NCI-H128 (cell line): Measurements from ENCODE around the gene XRCC3.
"Not testable (repeated sequence)": the region's sequence is repeated elsewhere in the genome, so short reads cannot be mapped to it uniquely, and the experiment has no call there.

Source experiments
- DNase-seq: peaks from one replicate; lab custom pipeline; 2025; ENCODE audit not compliant: unreplicated experiment; lab: John Stamatoyannopoulos, UW

Gene XRCC3

GRCh38 chr14:103696070-103696402 lies 19.2 kb downstream of the XRCC3 start:
- no peak for DNase-seq

GRCh38 chr14:103695296-103696069 lies 19.8 kb downstream of the XRCC3 start:
- no peak for DNase-seq

- no peak for DNase-seq
Measured at GRCh38 chr14:103694572-103695026, 20.7 kb downstream of the XRCC3 start.

- DNase-seq: no peak
Measured at GRCh38 chr14:103693515-103693914, 21.7 kb downstream of the XRCC3 start.

GRCh38 chr14:103692871-103693270 lies 22.4 kb downstream of the XRCC3 start:
- DNase-seq: no peak

GRCh38 chr14:103692159-103692558 lies 23.1 kb downstream of the XRCC3 start:
- DNase-seq: no peak

- DNase-seq: not testable (repeated sequence)
Measured at GRCh38 chr14:103691655-103692054, 23.6 kb downstream of the XRCC3 start.

- no peak for DNase-seq
Measured at GRCh38 chr14:103690332-103690731, 24.9 kb downstream of the XRCC3 start.

GRCh38 chr14:103688906-103689902 lies 26.0 kb downstream of the XRCC3 start:
- DNase-seq: no peak

- DNase-seq: no peak
Measured at GRCh38 chr14:103688441-103688840, 26.8 kb downstream of the XRCC3 start.

GRCh38 chr14:103687712-103688111 lies 27.5 kb downstream of the XRCC3 start:
- no peak for DNase-seq

- no peak for DNase-seq
Measured at GRCh38 chr14:103686831-103687485, 28.3 kb downstream of the XRCC3 start.

GRCh38 chr14:103685276-103686211 lies 29.7 kb downstream of the XRCC3 start:
- DNase-seq: no peak

- no peak for DNase-seq
Measured at GRCh38 chr14:103684871-103685270, 30.4 kb downstream of the XRCC3 start.

GRCh38 chr14:103684471-103684870 lies 30.8 kb downstream of the XRCC3 start:
- DNase-seq: no peak

- no peak for DNase-seq
Measured at GRCh38 chr14:103683139-103683538, 32.1 kb downstream of the XRCC3 start.

- no peak for DNase-seq
Measured at GRCh38 chr14:103680491-103681231, 34.6 kb downstream of the XRCC3 start.

- no peak for DNase-seq
Measured at GRCh38 chr14:103679351-103679750, 35.9 kb downstream of the XRCC3 start.

- DNase-seq: no peak
Measured at GRCh38 chr14:103676881-103677675, 38.2 kb downstream of the XRCC3 start.
